GM23248 (cell line): Measurements from ENCODE around the gene CCDC141.

Source experiments
- EZH2 ChIP-seq: fragments of 200-600 bp; sonication (generic); IDR thresholded peaks from 2 replicates; pipeline ENCODE4 v1.6.1; 2018; ENCODE audit warnings: antibody characterized with exemption, mild to moderate bottlenecking; ENCODE audit not compliant: insufficient read depth, poor library complexity, severe bottlenecking
- EZH2phosphoT487 ChIP-seq: fragments of 200-600 bp; sonication (generic); IDR thresholded peaks from 2 replicates; pipeline ENCODE4 v1.6.1; 2018; ENCODE audit warnings: antibody characterized with exemption, moderate library complexity, mild to moderate bottlenecking, low read depth; ENCODE audit not compliant: insufficient read depth

DNA sequence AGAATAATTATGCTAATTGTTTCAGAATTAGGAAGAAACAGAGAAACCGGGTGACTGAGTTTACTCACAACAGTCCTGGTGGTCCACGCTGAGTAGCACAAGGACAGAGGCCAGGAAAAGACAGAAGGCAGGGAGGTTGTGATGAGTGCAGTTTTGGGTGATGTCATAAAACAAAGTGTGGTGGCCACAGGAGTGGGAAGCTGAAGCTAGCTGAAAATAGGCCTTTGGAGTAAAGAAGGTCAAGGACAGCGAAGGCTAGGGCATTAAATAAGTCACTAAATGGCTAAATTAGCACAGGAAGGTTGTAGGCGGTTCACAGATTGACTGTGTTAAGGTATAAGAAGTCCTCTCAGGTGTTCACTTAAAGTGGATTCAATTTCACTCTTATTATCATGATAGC lies 121.9 kb downstream of the CCDC141 start:
- no peak for TF ChIP-seq EZH2
- TF ChIP-seq EZH2phosphoT487, result no peak
